HG02973 (cell line): Measurements from ENCODE around the gene CTSA.

ENCODE experiments used
- ATAC-seq: cut with Tn5 transposase; IDR thresholded peaks from one replicate; pipeline ENCODE4 v1.9.1; 2021; ENCODE audit warnings: moderate library complexity; ENCODE audit not compliant: unreplicated experiment

CTSA gene

GRCh38 chr20:45890985-45891983, at the start of gene CTSA, which contains the start of gene NEURL2:
Gene CTSA, plus strand, starts transcription at chr20:45891335. Its CDS starts 234 bp downstream, at chr20:45891569.
Gene NEURL2, minus strand, starts transcription at chr20:45891208. Its CDS starts 217 bp downstream, at chr20:45890991.
- ATAC-seq: peak; percentile 66

- ATAC-seq: no peak
Measured at GRCh38 chr20:45841407-45842129, 49.6 kb upstream of the CTSA start.

GRCh38 chr20:45842169-45842812, 48.8 kb upstream of the CTSA start:
- no peak for ATAC-seq

DNA sequence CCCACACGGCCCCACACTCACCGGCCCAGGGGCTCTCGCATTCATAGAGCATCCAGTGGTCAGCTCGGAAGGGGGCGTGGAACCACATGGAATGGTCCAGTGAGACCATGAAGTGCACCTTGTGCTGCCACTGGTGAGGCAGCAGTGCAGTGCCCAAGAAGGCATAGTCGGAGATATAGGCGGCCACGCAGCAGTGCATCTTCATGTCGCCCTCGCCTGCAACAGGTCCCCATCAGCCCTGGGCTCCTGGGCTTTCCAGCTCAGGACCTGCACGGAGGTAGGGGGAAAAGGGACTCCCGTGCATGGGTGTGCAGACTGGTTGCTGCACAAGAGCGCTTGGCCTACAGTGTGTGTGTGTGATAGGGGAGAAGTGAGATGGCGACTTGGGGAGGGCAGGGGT, 47.6 kb upstream of the CTSA start:
- ATAC-seq: no peak

DNA sequence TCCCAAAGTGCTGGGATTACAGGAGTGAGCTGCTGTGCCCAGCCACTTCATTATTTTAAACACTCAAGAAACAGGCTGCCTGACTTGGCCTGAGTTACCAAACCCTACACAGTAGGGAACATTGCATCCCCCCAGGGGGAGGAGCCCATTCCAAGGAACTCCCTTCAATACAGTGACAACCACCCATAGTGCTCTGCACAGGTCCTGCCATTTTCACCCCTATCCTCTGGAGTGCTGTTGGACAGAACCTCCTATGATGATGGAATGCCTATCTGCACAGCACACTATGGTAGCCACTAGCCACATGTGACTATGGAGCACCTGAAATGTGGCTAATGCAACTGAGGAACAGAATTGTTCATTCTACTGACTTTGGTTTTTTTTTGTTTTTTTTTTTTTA, 45.7 kb upstream of the CTSA start:
- no peak for ATAC-seq

GRCh38 chr20:45848421-45848820, 42.7 kb upstream of the CTSA start:
- no peak for ATAC-seq

- no peak for ATAC-seq
Measured at GRCh38 chr20:45848969-45849582, 42.1 kb upstream of the CTSA start.

DNA sequence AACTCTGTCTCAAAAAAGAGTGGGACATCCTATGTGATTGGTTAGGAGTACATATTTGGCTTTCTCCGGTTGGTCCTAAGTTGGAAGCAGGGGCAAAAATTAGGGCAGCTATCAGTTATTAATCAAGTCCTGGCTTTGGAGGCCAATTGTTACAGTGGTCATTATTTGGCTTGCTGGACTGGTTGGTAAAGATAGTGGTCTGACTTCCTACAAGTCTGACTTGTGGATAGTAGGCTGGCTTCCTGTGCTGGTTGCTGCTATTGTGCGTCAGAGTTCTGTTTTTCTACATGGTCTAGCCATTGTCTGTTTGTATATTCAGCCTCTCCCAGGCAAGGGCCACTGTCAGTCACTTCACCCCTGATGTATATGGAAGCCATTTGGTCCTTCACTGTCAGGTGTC, 40.9 kb upstream of the CTSA start:
- ATAC-seq: no peak

DNA sequence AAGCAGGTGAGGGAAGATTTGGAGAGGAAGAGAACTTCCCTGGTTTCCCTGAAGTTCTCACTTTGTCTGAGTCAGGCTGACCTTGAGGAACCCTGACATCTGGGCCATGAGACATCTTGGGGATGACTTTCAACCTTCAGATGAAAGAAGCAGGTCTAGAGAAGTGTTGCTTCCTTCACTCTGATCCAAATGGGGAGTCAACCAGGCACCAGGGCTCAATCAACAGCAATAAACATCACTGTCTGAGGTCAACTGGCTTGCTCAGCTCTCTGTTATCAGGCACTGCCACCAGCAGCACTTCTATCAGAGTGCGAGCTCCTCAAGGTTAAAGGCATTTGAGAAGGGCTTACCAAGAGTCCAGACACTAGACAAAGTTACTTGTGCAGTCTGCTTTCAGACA, 40.2 kb upstream of the CTSA start:
- ATAC-seq: no peak

DNA sequence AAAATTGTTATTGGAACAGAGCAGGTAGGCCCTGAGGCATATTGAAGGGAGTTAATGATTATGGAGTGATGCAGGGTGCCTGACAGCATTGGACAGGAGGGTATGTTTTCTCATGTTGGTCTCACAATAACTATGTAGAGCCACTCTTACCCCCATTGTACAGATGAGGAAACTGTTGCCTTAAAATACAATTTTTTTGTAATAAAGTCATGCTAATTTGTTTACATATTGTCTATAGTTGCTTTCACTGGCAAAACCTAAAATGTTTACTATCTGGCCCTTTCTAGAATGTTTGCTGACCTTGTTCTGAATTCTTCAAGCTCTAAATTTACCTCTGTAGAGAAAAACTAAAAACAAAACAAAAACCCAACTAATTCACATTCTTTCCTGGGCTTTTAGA, 39.6 kb upstream of the CTSA start:
- no peak for ATAC-seq

- ATAC-seq: no peak
Measured at GRCh38 chr20:45852326-45852725, 38.8 kb upstream of the CTSA start.

DNA sequence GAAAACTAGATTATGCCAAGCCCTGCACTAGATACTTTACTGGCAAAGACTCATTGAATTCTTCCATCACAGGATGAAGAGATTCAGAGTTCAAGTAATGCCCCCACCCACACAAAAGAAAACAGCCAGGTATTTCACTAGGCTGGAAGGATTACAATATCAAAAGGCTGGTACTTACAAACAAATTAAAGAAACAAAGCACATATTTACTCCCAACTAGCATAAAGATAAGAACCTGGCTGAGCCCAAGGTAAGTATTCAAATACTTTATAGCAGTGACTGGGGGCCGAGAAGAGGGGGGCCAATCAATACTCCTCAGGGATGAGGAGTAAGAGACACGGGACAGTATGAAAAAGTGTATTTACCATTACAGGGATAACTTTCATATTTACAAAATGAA, 37.7 kb upstream of the CTSA start:
- ATAC-seq: no peak

DNA sequence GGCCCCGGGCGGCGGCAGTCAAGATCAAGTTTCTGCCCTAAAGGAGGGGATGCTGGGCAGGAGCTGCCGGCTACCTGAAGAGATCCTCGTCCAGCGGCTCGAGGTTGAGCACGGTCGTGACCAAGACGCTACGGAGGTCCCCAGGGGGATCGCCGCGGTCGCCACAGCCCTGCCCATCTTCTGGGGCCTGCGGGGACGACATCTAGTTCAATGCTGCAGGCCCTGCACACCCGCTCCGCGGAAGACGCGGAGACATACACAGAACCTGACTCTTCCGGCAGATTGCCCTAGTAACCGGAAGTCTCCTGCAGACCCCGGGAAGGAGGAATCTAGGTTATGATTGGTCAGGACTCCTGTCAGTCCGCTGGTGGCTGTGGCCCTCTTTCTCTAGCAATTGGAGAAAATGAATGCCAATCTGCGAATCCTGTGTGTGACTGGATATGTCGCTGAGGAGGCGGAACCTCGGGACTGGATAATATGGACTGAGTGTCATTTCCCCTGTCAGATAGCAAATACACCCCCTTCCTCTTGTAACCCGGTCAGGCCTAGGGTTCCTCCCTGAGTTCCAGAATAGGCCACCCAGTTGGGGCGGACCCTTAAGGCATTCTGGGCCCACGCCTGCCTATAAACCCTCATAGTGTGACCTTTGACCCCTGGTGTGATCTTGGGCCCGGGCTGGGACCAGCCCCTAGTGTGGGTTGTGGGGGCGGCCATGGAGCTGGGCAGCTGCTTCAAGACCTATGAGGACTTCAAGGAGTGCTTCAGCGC, 33.8 kb upstream of the CTSA start, which contains the start of the genes ACOT8 and ZSWIM3:
TSS of gene ACOT8 (minus strand) at position 279 of the 768 bp plus-strand sequence. CDS start at position 202, 77 bp downstream.
TSS of gene ZSWIM3 (plus strand) at position 501 of the 768 bp plus-strand sequence. CDS start at position 713, 212 bp downstream.
- peak; percentile 94 for ATAC-seq

DNA sequence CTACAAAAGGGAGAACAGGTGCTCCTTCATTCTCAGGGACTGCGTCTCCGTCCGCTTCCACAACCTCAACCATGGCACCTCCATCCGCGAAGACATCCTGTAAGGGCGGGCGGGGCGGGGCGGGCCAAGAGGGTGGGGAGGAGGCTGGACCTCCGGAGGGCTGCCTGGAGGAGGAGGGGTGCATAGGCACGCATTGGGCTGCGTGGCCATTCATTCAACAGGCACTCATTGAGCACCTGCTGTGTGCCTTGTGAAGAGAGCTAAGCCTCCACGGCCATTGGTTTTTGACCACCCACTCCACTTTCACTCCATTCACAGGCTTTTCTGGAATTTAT, 33.3 kb upstream of the CTSA start:
- peak; percentile 17 for ATAC-seq

DNA sequence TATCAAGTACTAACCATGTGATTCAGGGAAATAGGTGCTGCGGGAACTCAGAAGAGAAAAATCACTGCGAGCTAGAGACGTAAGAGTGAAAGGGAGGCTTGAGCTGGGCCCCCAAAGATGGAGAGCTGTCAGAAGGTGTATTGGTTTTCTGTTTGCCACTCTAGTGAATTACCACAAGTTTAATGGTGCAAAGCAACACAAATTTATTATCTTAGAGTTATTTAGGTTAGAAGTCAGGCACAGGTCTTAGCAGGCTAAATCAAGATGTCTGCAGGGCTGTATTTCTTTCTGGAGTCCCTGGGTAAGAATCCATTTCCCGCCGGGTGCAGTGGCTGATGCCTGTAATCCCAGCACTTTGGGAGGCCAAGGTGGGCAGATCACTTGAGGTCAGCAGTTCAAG, 31.2 kb upstream of the CTSA start:
- no peak for ATAC-seq

DNA sequence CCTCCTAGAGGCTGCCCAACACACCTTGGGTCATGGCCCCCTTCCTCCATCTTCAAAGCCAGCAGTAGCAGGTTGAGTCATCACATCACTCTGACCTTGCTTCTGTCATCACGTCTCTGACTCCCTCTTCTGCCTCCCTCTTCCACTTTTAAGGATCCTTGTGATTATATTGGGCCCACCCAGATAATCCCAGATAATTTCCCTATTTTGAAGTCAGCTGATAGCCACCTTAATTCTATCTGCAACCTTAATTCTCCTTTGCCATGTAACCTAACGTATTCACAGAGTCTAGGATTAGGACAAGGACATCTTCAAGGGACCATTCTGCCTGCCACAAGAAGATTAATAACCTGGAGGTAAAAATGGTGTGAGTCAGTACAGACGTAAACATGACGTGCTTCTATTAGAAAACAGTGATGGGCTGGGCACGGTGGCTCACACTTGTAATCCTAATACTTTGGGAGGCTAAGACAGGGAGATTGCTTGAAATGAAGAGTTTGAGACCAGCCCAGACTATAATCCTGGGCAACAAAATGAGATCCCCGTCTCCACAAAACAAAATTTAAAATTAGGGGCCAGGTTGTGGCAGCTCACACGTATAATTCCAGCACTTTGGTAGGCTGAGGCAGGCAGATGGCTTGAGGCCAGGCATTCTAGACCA, 30.4 kb upstream of the CTSA start:
- no peak for ATAC-seq

DNA sequence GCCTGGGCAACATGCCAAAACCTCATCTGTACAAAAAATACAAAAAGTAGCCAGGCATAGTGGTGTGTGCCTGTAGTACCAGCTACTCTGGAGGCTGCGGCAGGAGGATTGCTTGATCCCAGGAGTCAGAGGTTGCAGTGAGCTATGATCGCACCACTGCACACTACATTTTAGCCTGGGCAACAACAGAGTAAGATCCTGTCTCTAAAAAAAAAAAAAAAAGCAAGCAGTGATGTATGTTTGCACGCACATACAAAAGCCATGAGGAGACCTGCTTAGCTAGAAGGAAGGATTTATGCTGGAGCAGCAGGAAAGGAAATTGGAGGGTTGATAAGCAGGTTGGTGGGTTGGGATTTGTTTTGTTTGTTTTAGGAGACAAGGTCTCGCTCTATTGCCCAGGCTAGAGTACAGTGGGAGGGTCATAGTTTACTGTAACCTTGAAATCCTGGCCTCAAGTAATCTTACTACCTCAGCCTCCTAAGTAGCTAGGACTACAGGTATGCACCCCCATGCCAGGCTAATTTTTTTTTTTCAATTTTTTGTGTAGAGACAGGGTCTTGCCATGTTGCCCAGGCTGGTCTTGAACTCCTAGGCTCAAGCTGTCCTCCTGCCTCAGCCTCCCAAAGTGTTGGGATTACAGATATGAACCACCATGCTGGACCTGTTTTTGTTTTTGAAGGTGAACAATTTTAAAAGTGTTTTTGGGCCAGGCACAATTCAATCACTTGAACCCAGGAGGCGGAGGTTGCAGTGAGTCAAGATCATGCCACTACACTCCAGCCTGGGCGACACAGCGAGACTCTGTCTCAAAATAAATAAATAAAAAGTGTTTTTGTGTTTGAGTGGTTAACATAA, 29.7 kb upstream of the CTSA start:
- no peak for ATAC-seq
